Fibroblast of mammary gland (primary cell): ENCODE measurements around the gene VPS50.
A peak's percentile ranks its signal among the peaks of the same experiment; 100 is the strongest.

Source experiments
- DNase-seq: peaks from one replicate; pipeline ENCODE4 v3.0.0-alpha.2; 2010; ENCODE audit warnings: low read depth
- H3K4me3 ChIP-seq: 2 replicates; pipeline ENCODE4 v1.5.1; 2011; ENCODE audit warnings: low read depth, mild to moderate bottlenecking, low read length, moderate library complexity; ENCODE audit not compliant: control insufficient read depth
- CTCF ChIP-seq: conservative IDR thresholded peaks from 2 replicates; pipeline ENCODE4 v1.5.1; 2011; ENCODE audit warnings: low read depth, low read length, inconsistent platforms; ENCODE audit not compliant: control insufficient read depth, insufficient read depth

The VPS50 gene

GRCh38 chr7:93231799-93232672 is at the start of gene VPS50:
TSS of gene VPS50 (plus strand) at chr7:93232366. CDS start at chr7:93232468, 102 bp downstream.
- peak; percentile 94 for DNase-seq
- H3K4me3 ChIP-seq, result peak within 1 kb of the TSS; percentile 95
- TF ChIP-seq CTCF, result no peak

- DNase-seq, result peak; percentile 17
- H3K4me3 ChIP-seq, result no peak overlapping the region
- no peak for TF ChIP-seq CTCF
Observed at GRCh38 chr7:93185303-93186027, 46.7 kb upstream of the VPS50 start.

GRCh38 chr7:93188870-93189634 is 43.1 kb upstream of the VPS50 start:
- DNase-seq, result no peak
- no peak for TF ChIP-seq CTCF
- H3K4me3 ChIP-seq, result no peak overlapping the region

- peak; percentile 66 for DNase-seq
- no peak for TF ChIP-seq CTCF
- no peak overlapping the region for H3K4me3 ChIP-seq
Observed at GRCh38 chr7:93194386-93194785, 37.8 kb upstream of the VPS50 start.

DNA sequence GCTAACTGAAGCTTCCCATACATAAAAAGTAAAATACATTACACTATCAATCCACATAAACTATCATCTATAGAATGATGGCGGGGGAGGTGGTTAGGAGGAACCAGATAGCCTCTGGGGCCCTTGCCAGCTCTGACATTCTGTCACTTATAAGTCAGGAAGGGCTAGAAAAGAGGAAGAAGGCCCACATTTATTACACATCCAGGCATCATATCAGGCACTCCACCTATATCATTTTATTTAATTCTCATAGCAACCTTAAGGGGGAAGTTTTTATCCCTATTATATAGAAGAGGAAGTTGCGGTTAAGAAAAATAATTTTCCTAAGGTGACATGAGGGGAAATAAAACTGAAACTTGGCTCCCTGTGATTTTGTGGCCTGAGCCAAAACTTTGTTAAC is 35.8 kb upstream of the VPS50 start:
- no peak for TF ChIP-seq CTCF
- no peak overlapping the region for H3K4me3 ChIP-seq
- DNase-seq, result no peak

DNA sequence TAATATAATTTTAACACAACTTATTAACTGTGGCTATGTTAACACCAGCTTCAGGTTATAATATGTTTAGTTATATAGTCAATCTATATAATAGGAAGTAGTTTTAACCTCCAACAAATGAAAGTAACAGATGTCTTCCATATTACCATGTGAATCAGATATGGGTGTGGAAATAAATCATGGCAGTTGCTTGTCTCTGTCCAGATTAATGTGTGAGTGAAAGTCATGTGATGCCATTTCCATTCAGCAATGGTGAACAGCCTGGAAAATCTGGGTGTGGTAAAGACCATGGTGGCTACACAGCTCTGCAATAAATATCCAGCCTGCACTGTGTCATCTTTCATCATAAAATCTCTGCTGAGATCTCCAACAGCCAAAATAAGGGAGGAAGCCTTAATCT is 33.7 kb upstream of the VPS50 start:
- no peak for TF ChIP-seq CTCF
- peak; percentile 3 for DNase-seq
- H3K4me3 ChIP-seq, result no peak overlapping the region
